ENCODE data around the gene GAD1.

GRCh38 chr2:170891893-170892292 is 75.2 kb downstream of the GAD1 start:
- TF ChIP-seq CTCF (IDR thresholded peaks at IDR 0.05; ENCODE audit: insufficient read depth, low read length), result no peak
- TF ChIP-seq POLR2AphosphoS5 (IDR thresholded peaks at IDR 0.05; ENCODE audit: low read depth), result no peak

Data from HL-60 (cell line).